Liver (tissue), 9 donors: ENCODE measurements around the gene ZGRF1. TPM values are rescaled to one million over a fixed set of nuclear protein-coding genes. Genes with fewer than 3 reads are reported as not detected.

Source experiments
- DNase-seq: peaks from one replicate; pipeline ENCODE4 v3.0.0-alpha.2; 2017; ENCODE audit warnings: low spot score
- H3K27ac ChIP-seq, 2 donors: one replicate each; pipeline ENCODE4 v1.7.0; 2013; ENCODE audit warnings: inconsistent platforms in 2 of 2, low read length in 2 of 2, control low read depth in 1 of 2, low read depth in 1 of 2, mild to moderate bottlenecking in 1 of 2
- H3K27me3 ChIP-seq, 4 donors: one replicate each; pipeline versions ENCODE4 v1.6.1 to v1.7.0; 2013; ENCODE audit warnings: low read length in 3 of 4, inconsistent platforms in 1 of 4, mild to moderate bottlenecking in 1 of 4, moderate library complexity in 1 of 4; ENCODE audit not compliant: control insufficient read depth in 4 of 4, insufficient read depth in 4 of 4
- H3K36me3 ChIP-seq, 4 donors: one replicate each; pipeline versions ENCODE4 v1.6.1 to v1.7.0; 2013; ENCODE audit warnings: low read length in 3 of 4, mild to moderate bottlenecking in 3 of 4, low read depth in 1 of 4, moderate library complexity in 1 of 4; ENCODE audit not compliant: control insufficient read depth in 4 of 4, insufficient read depth in 3 of 4
- H3K4me1 ChIP-seq, 4 donors: one replicate each; pipeline versions ENCODE4 v1.6.1 to v1.7.0; 2013; ENCODE audit warnings: low read length in 3 of 4, mild to moderate bottlenecking in 3 of 4, moderate library complexity in 1 of 4; ENCODE audit not compliant: control insufficient read depth in 4 of 4, insufficient read depth in 4 of 4
- H3K4me3 ChIP-seq, 3 donors: one replicate each; pipeline versions ENCODE4 v1.6.1 to v1.7.0; 2013; ENCODE audit warnings: low read length in 3 of 3, control low read depth in 1 of 3, low read depth in 1 of 3, mild to moderate bottlenecking in 1 of 3
- H3K9ac ChIP-seq, 2 donors: one replicate each; pipeline ENCODE4 v1.7.0; 2013; ENCODE audit warnings: low read length in 2 of 2, mild to moderate bottlenecking in 2 of 2, moderate library complexity in 2 of 2, control low read depth in 1 of 2, low read depth in 1 of 2
- H3K9me3 ChIP-seq, 4 donors: one replicate each; pipeline versions ENCODE4 v1.6.1 to v1.7.0; 2013; ENCODE audit warnings: low read length in 3 of 4; ENCODE audit not compliant: control insufficient read depth in 4 of 4
- EGR1 ChIP-seq, 2 donors: IDR thresholded peaks; 2 replicates each; pipeline ENCODE4 v1.6.1; 2016 to 2018; ENCODE audit warnings: antibody characterized with exemption in 2 of 2, low read depth in 2 of 2
- FOXA1 ChIP-seq: IDR thresholded peaks from 2 replicates; pipeline ENCODE4 v1.6.1; 2016; ENCODE audit warnings: antibody characterized with exemption
- FOXA2 ChIP-seq: IDR thresholded peaks from 2 replicates; pipeline ENCODE4 v1.6.1; 2016; ENCODE audit warnings: antibody characterized with exemption
- GABPA ChIP-seq, 2 donors: IDR thresholded peaks in 1 of 2; conservative IDR thresholded peaks in 1 of 2; 2 replicates each; pipeline ENCODE4 v1.6.1; 2016; ENCODE audit warnings: antibody characterized with exemption in 2 of 2, mild to moderate bottlenecking in 1 of 2, moderate library complexity in 1 of 2
- HNF4A ChIP-seq, 2 donors: conservative IDR thresholded peaks; 2 replicates each; pipeline ENCODE4 v1.6.1; 2016; ENCODE audit warnings: antibody characterized with exemption in 2 of 2, mild to moderate bottlenecking in 2 of 2
- HNF4G ChIP-seq: IDR thresholded peaks from 2 replicates; pipeline ENCODE4 v1.6.1; 2016; ENCODE audit warnings: antibody characterized with exemption
- JUND ChIP-seq, 2 donors: IDR thresholded peaks; 2 replicates each; pipeline ENCODE4 v1.6.1; 2016; ENCODE audit warnings: antibody characterized with exemption in 2 of 2
- NR2F2 ChIP-seq: IDR thresholded peaks from 2 replicates; pipeline ENCODE4 v1.6.1; 2016; ENCODE audit warnings: antibody characterized with exemption
- REST ChIP-seq: IDR thresholded peaks from 2 replicates; pipeline ENCODE4 v1.6.1; 2016; ENCODE audit warnings: antibody characterized with exemption, mild to moderate bottlenecking
- TAF1 ChIP-seq: conservative IDR thresholded peaks from 2 replicates; pipeline ENCODE4 v1.6.1; 2016; ENCODE audit warnings: antibody characterized with exemption, mild to moderate bottlenecking
- YY1 ChIP-seq: IDR thresholded peaks from 2 replicates; pipeline ENCODE4 v1.6.1; 2016; ENCODE audit warnings: antibody characterized with exemption, mild to moderate bottlenecking
- WGBS: extraction: QIAGEN DNeasy Blood & Tissue Kit; methylation state at CpG from one replicate; pipeline ENCODE4 v1.1.7; 2013; 5-methylcytosine and 5-hydroxymethylcytosine counted together
- polyA plus RNA-seq, 2 donors: library from polyadenylated mRNA; stranded (reverse) in 1 of 2; unstranded in 1 of 2; fragments of 200-250 nt in 1 of 2; fragments of >200 nt in 1 of 2; fragmentation: Nextera tagmentation in 1 of 2; extraction: Ambion mirVana in 1 of 2; gene quantifications; one replicate each; pipeline versions ENCODE4 v1.2.1 to v1.2.3, GENCODE V29; 2013 to 2015
- total RNA-seq, 2 donors: library from RNA; depleted of rRNA; stranded (reverse); fragments of >200 nt; gene quantifications; one replicate each; pipeline ENCODE4 v1.2.3, GENCODE V29; 2014
- TF ChIP-seq, protein P1 (sequence below): IDR thresholded peaks from 2 replicates; pipeline ENCODE4 v1.6.1; 2016; ENCODE audit warnings: antibody characterized with exemption
- TF ChIP-seq, protein P2 (sequence below): fragments of 150-350 bp; IDR thresholded peaks from 2 replicates; pipeline ENCODE4 v1.5.1; 2017; ENCODE audit warnings: improper control_type of control experiment, low read depth, low read length; ENCODE audit not compliant: missing input control
- TF ChIP-seq, protein P3 (sequence below): IDR thresholded peaks from 2 replicates; pipeline ENCODE4 v1.6.1; 2016; ENCODE audit warnings: antibody characterized with exemption
- donor health status: healthy.
- donor health status: healthy.
- donor health status: healthy.
- donor health status: healthy.
- donor health status: healthy.

The ZGRF1 gene
- total and polyA plus RNA-seq, 4 donors: 0.38 to 12.7 (median 2.1) TPM

GRCh38 chr4:112642526-112642925 is 5.8 kb upstream of the ZGRF1 start:
- Histone ChIP-seq H3K36me3 (peaks cover 3 to 25% (median 17%) of the 10 kb centered on the region in 4 donors), H3K4me1 (peaks cover 2 to 14% (median 11%) of the 10 kb centered on the region in 4 donors), H3K9ac (no peak overlapping the region), H3K27me3 (no peaks in the 10 kb centered on the region), H3K4me3 (no peak overlapping the region), H3K27ac (no peak overlapping the region), H3K9me3 (no peaks in the 10 kb centered on the region)
- DNase-seq: no peak
- TF ChIP-seq, protein P1, sequence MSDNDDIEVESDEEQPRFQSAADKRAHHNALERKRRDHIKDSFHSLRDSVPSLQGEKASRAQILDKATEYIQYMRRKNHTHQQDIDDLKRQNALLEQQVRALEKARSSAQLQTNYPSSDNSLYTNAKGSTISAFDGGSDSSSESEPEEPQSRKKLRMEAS: no peak
- no peak for TF ChIP-seq HNF4G
- no peak for TF ChIP-seq NR2F2
- no peak for TF ChIP-seq FOXA2
- WGBS: 90% methylated on average over 2 of the region's 2 CpGs

- under 1% methylated on average over 8 of the region's 8 CpGs for WGBS
Measured at GRCh38 chr4:112637552-112637866, 800 bp upstream of the ZGRF1 start.

More at GRCh38 chr4:112637552-112637866, 800 bp upstream of the ZGRF1 start:
- H3K9ac ChIP-seq: peak overlapping the region; percentile 15 to 95
- no peaks in the 10 kb centered on the region for H3K36me3 ChIP-seq
- peaks cover 2 to 22% (median 20%) of the 10 kb centered on the region in 4 donors for H3K4me1 ChIP-seq
- TF ChIP-seq, protein P2, sequence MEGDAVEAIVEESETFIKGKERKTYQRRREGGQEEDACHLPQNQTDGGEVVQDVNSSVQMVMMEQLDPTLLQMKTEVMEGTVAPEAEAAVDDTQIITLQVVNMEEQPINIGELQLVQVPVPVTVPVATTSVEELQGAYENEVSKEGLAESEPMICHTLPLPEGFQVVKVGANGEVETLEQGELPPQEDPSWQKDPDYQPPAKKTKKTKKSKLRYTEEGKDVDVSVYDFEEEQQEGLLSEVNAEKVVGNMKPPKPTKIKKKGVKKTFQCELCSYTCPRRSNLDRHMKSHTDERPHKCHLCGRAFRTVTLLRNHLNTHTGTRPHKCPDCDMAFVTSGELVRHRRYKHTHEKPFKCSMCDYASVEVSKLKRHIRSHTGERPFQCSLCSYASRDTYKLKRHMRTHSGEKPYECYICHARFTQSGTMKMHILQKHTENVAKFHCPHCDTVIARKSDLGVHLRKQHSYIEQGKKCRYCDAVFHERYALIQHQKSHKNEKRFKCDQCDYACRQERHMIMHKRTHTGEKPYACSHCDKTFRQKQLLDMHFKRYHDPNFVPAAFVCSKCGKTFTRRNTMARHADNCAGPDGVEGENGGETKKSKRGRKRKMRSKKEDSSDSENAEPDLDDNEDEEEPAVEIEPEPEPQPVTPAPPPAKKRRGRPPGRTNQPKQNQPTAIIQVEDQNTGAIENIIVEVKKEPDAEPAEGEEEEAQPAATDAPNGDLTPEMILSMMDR: no peak
- TF ChIP-seq FOXA1 (no peak), NR2F2 (no peak), HNF4G (no peak), REST (no peak), JUND (IDR thresholded peaks at IDR 0.05) (no peak), HNF4A (conservative IDR thresholded peaks at IDR 0.05) (no peak), FOXA2 (no peak), GABPA (IDR thresholded peaks at IDR 0.05 in 1 of 2, conservative IDR thresholded peaks at IDR 0.05 in 1 of 2) (no peak), EGR1 (IDR thresholded peaks at IDR 0.05; ENCODE audit: low read depth in 2 of 2) (no peak), TAF1 (no peak), YY1 (no peak)
- TF ChIP-seq, protein P1: no peak
- TF ChIP-seq, protein P3, sequence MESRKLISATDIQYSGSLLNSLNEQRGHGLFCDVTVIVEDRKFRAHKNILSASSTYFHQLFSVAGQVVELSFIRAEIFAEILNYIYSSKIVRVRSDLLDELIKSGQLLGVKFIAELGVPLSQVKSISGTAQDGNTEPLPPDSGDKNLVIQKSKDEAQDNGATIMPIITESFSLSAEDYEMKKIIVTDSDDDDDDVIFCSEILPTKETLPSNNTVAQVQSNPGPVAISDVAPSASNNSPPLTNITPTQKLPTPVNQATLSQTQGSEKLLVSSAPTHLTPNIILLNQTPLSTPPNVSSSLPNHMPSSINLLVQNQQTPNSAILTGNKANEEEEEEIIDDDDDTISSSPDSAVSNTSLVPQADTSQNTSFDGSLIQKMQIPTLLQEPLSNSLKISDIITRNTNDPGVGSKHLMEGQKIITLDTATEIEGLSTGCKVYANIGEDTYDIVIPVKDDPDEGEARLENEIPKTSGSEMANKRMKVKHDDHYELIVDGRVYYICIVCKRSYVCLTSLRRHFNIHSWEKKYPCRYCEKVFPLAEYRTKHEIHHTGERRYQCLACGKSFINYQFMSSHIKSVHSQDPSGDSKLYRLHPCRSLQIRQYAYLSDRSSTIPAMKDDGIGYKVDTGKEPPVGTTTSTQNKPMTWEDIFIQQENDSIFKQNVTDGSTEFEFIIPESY: no peak
- no peak for DNase-seq
- H3K9me3 ChIP-seq: no peaks in the 10 kb centered on the region
- H3K4me3 ChIP-seq: peak overlapping the region; percentile 69 to 89 (median 86)
- no peaks in the 10 kb centered on the region for H3K27me3 ChIP-seq
- peak overlapping the region; percentile 94 to 97 for H3K27ac ChIP-seq
